Measurements from ENCODE around the gene THOC3.
"Not testable (repeated sequence)": the region's sequence is repeated elsewhere in the genome, so short reads cannot be mapped to it uniquely, and the experiment has no call there.

Gene THOC3, protein sequence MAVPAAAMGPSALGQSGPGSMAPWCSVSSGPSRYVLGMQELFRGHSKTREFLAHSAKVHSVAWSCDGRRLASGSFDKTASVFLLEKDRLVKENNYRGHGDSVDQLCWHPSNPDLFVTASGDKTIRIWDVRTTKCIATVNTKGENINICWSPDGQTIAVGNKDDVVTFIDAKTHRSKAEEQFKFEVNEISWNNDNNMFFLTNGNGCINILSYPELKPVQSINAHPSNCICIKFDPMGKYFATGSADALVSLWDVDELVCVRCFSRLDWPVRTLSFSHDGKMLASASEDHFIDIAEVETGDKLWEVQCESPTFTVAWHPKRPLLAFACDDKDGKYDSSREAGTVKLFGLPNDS

GRCh38 chr5:175967471-175968372 is at the start of gene THOC3:
Gene THOC3, minus strand, starts transcription at chr5:175968315. Its CDS starts 107 bp downstream, at chr5:175968208.
- not testable (repeated sequence) for H3K9me3 Mint-ChIP-seq, H3K36me3 Mint-ChIP-seq, H3K27me3 Mint-ChIP-seq, H3K27ac Mint-ChIP-seq, H3K4me1 Mint-ChIP-seq
- peak within 1 kb of the TSS; percentile 85 for H3K4me3 Mint-ChIP-seq

DNA sequence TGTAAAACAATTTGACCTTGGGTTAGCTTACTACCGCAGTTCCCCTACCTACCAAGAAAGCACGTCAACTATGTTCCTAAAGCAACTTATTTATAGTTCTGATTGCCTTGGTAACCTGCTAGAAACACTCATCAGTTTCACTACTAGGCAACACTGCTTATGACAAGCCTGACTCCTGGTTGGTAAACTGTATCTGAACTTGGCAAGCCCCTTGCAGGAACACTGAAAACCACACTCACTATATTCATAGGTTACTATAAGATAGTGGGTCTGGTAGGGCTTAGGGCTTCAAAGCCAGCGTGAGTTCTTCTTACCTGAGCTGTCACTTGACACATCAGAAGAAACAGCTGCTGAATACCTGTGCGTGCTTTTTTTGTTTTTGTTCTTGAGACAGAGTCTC is 49.2 kb upstream of the THOC3 start:
- H3K4me1 Mint-ChIP-seq, H3K4me3 Mint-ChIP-seq, H3K36me3 Mint-ChIP-seq, H3K27ac Mint-ChIP-seq, H3K9me3 Mint-ChIP-seq, H3K27me3 Mint-ChIP-seq: not testable (repeated sequence)

GRCh38 chr5:176014360-176014759 is 46.2 kb upstream of the THOC3 start:
- H3K36me3 Mint-ChIP-seq = not testable (repeated sequence)

DNA sequence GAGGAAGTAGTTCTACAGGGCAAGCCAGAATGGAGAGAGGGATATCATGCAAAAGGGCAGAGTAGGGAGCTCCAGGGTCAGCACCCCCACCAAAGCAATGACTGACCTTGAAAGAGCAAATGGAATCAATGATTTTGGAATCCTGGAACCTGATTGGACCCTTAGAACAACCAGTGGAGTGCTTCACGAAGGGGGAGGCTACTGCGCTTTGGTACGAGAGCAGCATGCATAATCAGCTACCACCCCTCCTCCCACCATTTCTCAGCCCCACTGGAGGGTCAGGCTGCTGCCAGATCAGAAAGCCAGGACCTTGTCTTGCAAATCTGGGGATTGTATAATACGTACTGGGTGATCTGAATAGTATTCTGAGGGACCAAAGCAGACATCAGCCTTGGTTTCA is 43.0 kb upstream of the THOC3 start:
- not testable (repeated sequence) for H3K4me3 Mint-ChIP-seq, H3K9me3 Mint-ChIP-seq, H3K27ac Mint-ChIP-seq, H3K27me3 Mint-ChIP-seq, H3K36me3 Mint-ChIP-seq
- peaks cover 14% of the 10 kb centered on the region for H3K4me1 Mint-ChIP-seq

More at GRCh38 chr5:176014360-176014759, 46.2 kb upstream of the THOC3 start:
- H3K27me3 Mint-ChIP-seq, H3K4me3 Mint-ChIP-seq, H3K27ac Mint-ChIP-seq, H3K4me1 Mint-ChIP-seq, H3K9me3 Mint-ChIP-seq: not testable (repeated sequence)

DNA sequence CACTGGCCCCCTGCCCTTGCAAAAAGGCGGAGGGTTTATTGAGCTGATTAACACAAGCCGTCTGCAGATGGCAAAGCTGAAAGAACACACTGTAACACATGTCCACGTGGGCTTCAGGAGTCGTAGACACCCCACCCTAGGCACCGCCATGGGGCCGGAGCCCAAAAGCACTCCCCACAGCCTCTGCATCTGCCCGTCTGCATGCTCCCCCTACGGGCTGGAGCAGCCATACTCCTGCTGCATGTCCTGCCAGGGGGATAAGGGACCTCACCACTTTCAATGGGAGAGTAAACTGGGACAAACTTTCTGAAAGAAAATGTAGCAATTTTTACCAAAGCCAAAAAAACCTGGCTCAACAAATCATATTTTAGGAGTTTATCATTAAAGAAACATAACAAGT is 42.1 kb upstream of the THOC3 start:
- not testable (repeated sequence) for H3K27me3 Mint-ChIP-seq, H3K9me3 Mint-ChIP-seq, H3K27ac Mint-ChIP-seq, H3K36me3 Mint-ChIP-seq, H3K4me3 Mint-ChIP-seq
- peaks cover 17% of the 10 kb centered on the region for H3K4me1 Mint-ChIP-seq

DNA sequence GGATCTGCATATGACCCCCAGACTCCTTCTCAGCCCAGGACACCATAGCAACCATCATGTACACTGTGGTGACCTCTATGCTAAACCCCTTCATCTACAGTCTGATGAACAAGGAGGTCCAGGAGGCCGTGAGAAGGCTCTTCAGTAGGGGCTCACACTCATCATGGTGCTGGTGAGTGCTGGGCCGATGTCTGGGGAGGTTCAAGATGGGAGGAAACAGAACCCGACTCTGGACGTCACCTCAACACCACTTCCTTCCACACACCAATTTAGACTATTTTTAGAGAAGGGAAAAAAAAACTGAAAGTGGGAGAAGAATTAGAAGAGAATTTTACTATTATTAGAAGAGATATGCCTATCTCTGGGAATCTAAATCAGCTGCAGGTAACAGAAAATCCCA is 39.1 kb upstream of the THOC3 start:
- H3K9me3 Mint-ChIP-seq, H3K36me3 Mint-ChIP-seq, H3K27me3 Mint-ChIP-seq: not testable (repeated sequence)
- peak overlapping the region; percentile 68 for H3K4me3 Mint-ChIP-seq
- H3K27ac Mint-ChIP-seq = peak overlapping the region; percentile 92
- H3K4me1 Mint-ChIP-seq = peaks cover 21% of the 10 kb centered on the region

DNA sequence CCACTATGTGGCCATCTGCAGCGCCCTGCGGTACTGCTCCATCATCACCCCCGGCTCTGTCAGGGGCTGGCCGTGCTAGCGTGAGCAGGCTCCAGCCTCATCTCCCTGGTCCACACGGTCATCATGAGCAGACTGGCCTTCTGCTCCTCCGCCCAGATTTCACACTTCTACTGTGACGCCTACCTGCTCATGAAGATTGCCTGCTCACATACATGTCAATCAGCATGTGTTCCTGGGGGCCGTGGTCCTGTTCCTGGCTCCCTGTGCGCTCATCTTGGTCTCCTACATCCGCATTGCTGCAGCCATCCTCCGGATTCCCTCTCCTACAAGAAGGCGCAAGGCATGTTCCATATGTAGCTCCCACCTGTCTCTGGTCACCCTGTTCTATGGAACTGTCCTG is 38.7 kb upstream of the THOC3 start:
- Mint-ChIP-seq H3K27ac (peak overlapping the region; percentile 92), H3K4me1 (peaks cover 24% of the 10 kb centered on the region), H3K4me3 (peak overlapping the region; percentile 68)
- not testable (repeated sequence) for H3K36me3 Mint-ChIP-seq, H3K27me3 Mint-ChIP-seq, H3K9me3 Mint-ChIP-seq

- H3K27me3 Mint-ChIP-seq, H3K27ac Mint-ChIP-seq, H3K4me3 Mint-ChIP-seq, H3K36me3 Mint-ChIP-seq, H3K9me3 Mint-ChIP-seq, H3K4me1 Mint-ChIP-seq: not testable (repeated sequence)
These were observed 29.9 kb upstream of the THOC3 start for GRCh38 chr5:175997979-175998378.

GRCh38 chr5:175997495-175997894 is 29.4 kb upstream of the THOC3 start:
- not testable (repeated sequence) for H3K27me3 Mint-ChIP-seq, H3K27ac Mint-ChIP-seq, H3K36me3 Mint-ChIP-seq, H3K4me3 Mint-ChIP-seq, H3K9me3 Mint-ChIP-seq, H3K4me1 Mint-ChIP-seq

DNA sequence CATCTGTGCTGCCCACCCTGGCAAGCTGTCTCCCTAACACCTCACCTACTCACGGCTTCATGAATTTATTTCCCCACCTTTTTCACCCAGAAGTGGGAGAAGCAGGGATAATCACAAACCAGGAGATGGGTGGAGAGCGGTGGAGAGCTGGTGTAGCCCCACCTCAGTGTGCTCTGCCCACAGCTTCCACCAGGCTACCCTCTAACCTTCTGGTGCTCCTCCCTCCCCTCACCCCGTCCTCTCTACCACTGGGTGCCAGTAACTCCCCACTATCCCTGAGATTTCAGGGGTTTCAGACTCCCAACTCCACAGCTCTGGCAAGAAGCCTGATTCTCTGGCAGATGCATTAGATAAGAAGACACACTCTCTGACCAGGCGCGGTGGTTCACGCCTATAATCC is 28.7 kb upstream of the THOC3 start:
- H3K36me3 Mint-ChIP-seq, H3K4me1 Mint-ChIP-seq, H3K27ac Mint-ChIP-seq, H3K9me3 Mint-ChIP-seq, H3K27me3 Mint-ChIP-seq, H3K4me3 Mint-ChIP-seq: not testable (repeated sequence)

DNA sequence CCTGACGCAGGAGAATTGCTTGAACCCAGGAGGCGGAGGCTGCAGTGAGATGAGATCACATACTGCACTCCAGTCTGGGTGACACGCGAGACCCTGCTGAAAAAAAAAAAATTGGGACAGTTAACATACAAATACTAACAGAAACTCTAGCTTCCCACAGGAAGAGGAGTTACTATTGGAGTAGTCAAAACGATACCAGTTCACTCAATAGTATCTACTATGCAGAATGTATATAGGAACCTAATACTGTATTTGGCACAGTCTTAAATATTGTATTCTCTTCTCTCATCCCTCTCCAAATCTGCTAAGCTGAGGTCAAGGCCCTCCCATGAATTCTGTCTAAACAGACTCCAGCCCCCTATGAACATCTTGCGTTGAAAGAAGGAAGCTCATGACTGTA is 27.4 kb upstream of the THOC3 start:
- not testable (repeated sequence) for H3K36me3 Mint-ChIP-seq, H3K4me1 Mint-ChIP-seq, H3K27ac Mint-ChIP-seq, H3K4me3 Mint-ChIP-seq, H3K27me3 Mint-ChIP-seq, H3K9me3 Mint-ChIP-seq

GRCh38 chr5:175979371-175979995 is 11.4 kb upstream of the THOC3 start:
- not testable (repeated sequence) for H3K36me3 Mint-ChIP-seq, H3K27ac Mint-ChIP-seq, H3K4me3 Mint-ChIP-seq, H3K9me3 Mint-ChIP-seq, H3K4me1 Mint-ChIP-seq, H3K27me3 Mint-ChIP-seq

DNA sequence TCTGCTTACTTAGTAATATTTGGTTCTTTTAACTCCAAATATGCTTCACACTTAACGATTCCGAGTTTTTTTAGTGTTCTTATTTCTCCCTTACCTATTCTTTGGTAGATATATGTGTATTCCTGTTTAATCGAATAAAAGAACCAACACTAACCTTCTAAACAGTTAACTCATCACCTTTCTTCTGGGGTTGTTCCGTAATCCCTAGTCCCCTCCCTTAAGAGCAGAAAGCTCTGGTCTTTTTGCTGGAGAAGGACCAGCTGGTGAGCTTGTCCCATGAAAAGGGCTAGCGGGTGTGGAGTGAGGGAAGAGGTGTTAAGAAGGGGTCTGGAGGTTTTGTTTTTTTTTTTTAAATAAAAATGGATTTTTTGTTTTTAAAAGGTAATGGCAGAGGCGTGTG is 266 bp upstream of the THOC3 start:
- H3K4me1 Mint-ChIP-seq, H3K36me3 Mint-ChIP-seq, H3K9me3 Mint-ChIP-seq, H3K27me3 Mint-ChIP-seq, H3K27ac Mint-ChIP-seq: not testable (repeated sequence)
- peak overlapping the region; percentile 85 for H3K4me3 Mint-ChIP-seq

DNA sequence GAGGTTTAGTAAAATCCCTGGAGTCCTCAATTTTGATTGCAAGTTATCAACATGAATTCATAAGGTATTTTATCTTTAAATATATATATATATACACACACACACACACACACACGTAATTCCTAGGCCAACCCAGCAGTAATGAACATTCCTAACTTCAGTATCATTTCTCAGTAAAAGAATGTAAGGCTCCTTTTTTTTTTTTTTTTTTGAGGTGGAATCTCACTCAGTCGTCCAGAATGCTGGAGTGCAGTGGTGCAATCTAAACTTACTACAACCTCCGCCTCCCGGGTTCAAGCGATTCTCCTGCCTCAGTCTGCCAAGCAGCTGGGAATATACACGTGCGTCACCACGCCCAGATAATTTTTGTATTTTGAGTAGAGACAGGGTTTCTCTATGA is 5.8 kb downstream of the THOC3 start:
- H3K27ac Mint-ChIP-seq = not testable (repeated sequence)

GRCh38 chr5:175960228-175960627 is 7.9 kb downstream of the THOC3 start:
- not testable (repeated sequence) for H3K27ac Mint-ChIP-seq, H3K27me3 Mint-ChIP-seq, H3K4me1 Mint-ChIP-seq, H3K36me3 Mint-ChIP-seq, H3K4me3 Mint-ChIP-seq, H3K9me3 Mint-ChIP-seq

More for the DNA sequence above, 5.8 kb downstream of the THOC3 start:
- not testable (repeated sequence) for H3K4me3 Mint-ChIP-seq, H3K4me1 Mint-ChIP-seq, H3K36me3 Mint-ChIP-seq, H3K9me3 Mint-ChIP-seq, H3K27me3 Mint-ChIP-seq

DNA sequence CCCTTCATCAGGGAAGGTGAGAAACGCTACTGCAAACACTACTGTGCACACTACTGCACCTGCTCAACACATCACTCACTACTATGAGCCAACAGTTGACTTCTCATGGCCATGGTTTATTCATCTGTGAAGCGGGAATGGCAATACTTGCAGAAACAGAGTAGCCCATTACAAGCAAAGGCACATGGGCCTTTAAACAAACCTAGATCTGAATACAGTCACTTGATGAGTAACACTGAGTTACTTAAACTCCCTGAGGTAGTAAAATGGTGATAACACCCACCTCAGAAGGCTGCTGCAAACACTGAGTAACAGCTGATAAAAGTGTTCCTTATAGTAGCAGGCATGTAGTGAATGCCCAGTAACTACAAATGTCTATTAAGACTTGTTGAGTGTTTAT is 9.6 kb downstream of the THOC3 start:
- not testable (repeated sequence) for H3K4me1 Mint-ChIP-seq, H3K9me3 Mint-ChIP-seq, H3K4me3 Mint-ChIP-seq, H3K27me3 Mint-ChIP-seq, H3K27ac Mint-ChIP-seq, H3K36me3 Mint-ChIP-seq
